GM15510 (cell line): ENCODE results near the gene MTHFD2L.

Experiments used
- POLR2A ChIP-seq: IDR thresholded peaks from 3 replicates; pipeline ENCODE4 v1.6.1; 2011; ENCODE audit warnings: borderline replicate concordance; ENCODE audit not compliant: insufficient read length; ENCODE audit errors: extremely low read depth

MTHFD2L gene

DNA sequence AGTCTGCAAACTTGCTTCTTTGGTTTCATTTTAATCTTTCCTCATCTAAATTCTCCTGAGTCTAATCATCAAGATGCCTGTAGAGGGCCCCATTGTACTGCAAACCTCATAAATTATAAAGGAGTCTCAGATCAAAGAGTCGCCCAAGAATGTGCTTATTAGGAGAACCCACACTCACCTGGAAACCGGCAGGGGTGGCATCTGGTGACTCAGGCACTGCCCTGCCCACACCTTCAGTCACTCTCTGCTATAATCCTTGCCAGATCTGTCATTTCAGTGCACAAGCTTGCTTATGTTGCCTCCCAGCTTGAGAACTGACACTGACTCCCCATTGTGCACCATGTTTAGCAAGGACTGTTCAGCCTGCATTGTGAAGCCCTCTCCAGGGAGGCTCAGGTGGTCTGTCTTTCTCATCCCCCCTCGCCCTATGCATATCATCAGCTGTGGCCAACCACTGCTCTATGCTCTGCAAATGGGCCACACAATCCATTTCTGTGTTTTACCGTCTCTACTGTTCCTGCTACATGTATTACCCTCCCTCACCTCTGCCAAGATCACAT lies 162.7 kb downstream of the MTHFD2L start:
- no peak for TF ChIP-seq POLR2A

DNA sequence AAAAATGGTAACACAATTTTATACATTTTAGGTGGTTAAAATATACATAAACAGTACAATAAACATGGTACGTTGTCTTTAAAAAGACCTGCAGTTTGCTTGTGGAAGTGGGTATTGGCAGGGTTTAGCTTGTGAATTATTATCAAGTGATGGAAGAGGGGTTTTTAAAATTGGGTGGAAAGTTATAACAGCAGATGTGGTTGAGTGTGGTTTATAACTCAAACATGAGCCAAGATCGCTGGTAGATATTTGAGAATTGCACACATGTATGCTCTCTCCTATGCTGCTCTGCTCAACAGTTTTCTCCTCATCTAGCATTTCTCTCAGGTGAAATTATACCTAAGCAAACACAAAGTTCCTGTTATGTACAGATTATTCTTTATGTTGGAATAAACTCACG lies 164.4 kb downstream of the MTHFD2L start:
- no peak for TF ChIP-seq POLR2A

DNA sequence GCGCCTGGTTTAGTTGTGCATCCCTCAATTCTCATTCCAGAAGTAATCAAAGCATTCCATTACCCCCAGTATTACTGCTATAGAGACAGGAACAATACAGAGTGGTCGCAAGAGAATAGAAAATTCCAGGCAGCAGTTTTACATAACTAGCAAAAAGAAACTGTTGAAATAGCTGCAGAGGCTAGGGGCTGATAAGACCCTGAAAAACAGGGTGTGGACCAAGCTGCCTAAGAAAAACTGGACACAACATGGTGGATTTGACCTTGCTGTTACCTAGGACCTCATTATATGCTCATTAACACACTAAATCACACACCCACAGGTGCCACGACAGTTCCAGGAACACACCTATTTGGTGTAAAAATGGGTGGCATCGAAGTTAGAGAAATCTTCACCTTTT lies 165.7 kb downstream of the MTHFD2L start:
- no peak for TF ChIP-seq POLR2A

DNA sequence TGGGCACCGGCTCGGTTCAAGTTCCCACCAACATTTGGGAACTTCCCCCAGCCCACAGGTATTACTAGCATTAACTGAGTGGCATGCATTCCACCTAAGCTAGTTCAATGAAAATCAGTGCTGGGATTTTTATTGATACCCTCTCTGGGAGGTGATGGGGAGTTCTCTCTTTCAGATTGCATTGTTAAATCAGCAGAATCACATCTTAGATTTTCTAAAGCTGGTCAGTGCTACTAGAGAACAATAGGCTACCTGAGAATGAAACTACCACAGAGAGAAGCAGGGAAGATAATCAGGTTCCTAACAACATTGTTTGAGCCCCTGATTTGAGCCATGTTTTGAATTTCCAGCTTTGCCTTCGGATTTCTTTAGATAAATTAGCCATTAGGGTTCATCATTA lies 166.3 kb downstream of the MTHFD2L start:
- no peak for TF ChIP-seq POLR2A

DNA sequence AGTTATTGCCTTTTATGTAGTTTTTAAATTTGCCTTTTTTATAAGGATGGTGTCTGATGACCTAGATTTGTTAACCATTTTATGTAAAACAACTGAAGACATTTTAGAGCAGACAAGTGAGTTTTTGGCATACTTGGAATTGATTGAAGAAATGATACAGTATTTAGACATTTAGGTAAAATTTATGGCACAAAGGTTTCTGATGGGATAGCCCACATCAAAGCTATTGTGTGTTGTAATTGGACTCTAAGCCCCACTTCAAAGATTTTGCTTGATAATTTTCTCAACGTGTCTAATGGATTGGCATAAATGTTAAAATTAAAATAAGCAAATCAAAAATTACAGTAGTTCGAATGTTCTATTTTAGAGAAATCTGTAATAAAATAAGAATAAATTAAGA lies 168.0 kb downstream of the MTHFD2L start:
- no peak for TF ChIP-seq POLR2A

DNA sequence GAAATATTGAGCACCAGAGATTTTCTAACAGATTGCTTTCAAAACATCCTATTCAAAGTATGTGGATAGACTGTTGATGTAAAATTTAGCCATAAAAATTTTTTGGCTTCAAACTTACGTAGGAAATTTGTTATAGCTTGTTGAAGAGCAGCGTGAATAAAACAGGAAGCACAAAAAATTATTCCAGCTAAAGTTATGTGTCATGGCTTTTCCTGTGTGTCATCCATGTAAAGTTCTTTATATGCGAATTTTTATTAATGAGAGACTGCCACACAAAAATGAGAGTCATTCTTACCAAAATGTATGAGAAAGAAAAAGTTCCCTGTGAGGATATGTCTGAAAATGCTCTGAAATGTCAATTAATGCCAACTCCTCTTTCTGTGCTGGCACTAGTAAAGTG lies 169.8 kb downstream of the MTHFD2L start:
- TF ChIP-seq POLR2A, result no peak

DNA sequence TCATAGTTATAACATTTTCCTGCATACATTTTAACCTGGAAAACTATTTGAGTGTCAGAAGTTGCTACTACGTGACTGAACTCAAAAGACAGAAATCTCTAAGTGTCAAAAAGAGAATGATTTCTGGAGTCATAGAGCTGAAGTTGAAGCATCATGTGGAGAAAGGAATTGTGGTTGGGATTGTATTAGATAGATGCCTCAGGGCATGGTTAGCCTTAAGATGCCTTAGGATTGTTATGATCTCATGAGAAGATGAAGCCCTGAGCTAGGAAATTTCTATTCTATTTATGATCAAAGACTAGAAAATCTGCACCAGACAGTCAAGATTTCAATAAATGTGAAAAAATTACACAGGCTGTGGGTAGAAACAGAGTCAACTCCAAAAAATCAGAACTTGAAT lies 170.6 kb downstream of the MTHFD2L start:
- TF ChIP-seq POLR2A, result no peak

DNA sequence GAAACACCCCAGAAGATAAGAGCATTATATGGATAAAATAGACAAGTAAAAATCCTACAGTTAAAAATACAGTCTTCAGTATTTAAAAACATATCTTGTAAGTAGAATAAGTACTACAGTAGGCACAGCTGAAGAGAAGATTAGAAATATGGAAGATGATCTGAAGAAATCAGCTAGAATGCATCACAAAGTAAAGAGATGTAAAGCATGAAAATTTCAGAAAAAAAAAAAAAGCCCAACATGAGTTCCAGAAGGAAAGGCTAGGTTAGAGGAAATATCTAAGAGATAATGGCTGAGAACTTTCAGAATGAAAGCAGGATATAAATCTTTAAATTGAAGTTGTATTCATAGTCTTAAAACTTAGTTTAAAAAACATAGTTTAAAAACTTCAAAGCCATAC lies 171.4 kb downstream of the MTHFD2L start:
- TF ChIP-seq POLR2A, result no peak

DNA sequence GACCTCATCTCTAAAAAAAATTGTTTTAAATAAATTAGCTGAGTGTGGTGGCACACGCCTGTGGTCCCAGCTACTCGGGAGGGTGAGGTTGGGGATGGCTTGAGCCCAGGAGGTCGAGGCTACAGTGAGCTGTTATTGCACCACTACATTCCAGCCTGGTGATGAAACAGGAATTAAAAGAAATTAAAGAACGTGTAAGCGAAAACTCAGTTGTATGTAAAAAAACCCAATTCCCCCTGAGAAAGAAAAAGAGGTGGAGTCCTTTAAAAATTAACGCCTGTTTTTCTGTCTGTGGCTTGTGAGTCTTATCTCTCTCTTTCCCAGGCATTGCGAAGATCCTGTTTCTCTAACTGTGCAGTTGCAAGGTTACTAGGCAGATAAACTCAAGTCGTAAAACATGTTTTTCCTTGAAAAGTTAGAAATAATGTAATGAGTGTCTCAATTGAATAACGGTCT lies 172.4 kb downstream of the MTHFD2L start:
- TF ChIP-seq POLR2A, result no peak

DNA sequence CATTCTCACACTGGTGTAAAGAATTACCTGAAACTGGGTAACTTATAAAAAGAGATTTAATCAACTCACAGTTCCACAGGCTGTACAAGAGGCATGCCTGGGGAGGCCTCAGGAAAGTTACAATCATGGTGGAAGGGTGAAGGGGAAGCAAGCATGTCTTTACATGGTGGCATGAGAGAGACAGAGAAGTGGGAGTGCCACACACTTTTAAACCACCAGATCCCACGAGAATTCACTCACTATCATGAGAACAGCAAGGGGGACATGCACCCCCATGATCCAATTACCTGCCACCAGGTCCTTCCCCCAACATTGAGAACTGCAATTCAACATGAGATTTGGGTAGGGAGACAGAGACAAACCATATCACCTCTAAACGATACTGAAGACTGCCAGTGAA lies 173.3 kb downstream of the MTHFD2L start:
- no peak for TF ChIP-seq POLR2A

DNA sequence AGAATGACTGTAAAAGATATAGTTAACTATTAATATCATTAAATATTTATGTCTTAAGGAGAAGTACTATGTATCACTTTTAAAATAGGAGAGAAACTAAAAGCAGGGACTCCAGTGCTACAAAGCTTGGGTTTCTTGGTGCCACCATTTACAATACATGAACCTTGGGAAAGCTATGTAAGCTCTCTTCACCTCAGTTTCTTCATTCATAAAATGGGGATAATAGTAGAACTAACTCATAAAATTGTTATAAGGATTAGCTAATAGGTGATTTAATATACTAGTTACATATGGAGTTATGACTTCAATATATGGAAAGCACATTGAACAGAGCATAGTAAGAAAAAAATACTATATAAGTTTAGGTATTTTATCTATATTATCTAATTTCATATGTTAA lies 174.0 kb downstream of the MTHFD2L start:
- no peak for TF ChIP-seq POLR2A

DNA sequence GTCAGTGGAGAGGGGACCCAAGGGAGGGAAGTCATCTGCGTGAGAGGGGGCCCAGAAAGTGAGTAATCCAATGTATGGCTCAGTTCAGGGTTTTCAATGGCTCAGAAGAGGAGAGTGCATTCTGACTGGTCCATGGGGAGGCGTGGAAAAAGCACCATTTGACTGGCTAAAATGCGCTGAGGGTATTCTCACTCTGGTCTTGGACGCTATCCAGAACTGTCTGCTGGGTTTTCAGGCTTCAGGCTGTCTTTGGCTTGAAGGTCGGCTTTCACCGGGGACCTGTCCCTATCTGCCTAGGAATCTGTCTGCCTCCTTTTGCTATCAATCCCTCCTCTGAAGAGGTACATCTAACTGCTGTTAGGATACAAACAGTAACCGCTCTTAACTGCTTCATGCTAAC lies 176.7 kb downstream of the MTHFD2L start:
- TF ChIP-seq POLR2A, result no peak

DNA sequence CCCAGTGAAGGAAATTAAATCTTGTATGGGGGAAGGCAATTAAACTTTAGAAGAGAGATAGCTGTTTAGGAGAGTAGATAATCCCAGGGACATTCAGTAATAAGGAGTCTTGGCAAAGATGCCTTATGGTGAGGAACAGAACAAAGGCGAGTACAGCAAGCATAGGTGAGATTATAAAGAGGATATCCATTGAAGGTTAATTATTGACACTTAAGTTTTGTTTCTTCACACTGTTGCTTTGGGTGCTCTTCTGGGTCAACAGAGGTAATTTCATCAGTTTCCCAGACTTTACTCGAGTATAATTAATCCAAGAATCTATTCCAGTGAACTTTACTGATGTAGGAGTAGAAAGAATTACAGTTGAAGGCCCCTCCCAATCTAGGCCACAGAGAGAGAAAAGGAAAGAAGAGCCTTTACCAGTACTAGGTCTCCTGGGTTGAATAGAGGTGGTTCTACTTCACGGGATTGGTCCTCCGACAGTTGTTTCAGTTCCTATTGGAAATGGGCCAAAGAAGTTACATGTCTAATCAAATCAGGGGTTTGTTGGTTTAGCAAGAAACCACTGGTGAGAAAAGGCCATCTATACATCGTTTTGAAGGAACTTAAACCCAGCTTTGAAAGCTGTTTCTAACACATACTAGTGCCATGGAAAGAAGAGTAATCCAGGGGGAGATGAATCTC lies 177.6 kb downstream of the MTHFD2L start:
- TF ChIP-seq POLR2A, result no peak

DNA sequence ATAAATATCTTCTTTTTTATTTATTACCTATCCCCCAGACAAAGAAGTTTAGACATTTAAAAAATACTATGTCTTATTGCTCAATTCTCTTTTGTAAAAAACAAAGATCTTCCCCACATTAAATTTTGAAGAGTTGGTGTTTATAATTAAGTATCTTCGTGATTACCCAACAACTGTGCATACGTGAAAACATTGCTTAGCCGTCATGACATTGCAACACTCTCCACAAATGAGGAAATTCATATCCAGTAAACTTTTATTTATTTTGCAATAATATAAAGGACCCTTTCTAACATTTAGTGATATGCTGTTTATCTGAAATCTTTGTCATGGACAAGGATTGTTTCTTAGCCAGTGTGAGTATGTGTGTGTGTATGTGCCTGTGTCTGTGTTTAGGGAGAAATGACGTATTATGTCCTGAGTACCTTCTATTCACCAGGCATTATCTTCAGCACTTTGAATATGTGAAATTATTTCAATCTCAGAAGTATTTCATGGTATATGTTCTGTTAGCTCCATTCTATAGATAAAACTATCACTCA lies 180.9 kb downstream of the MTHFD2L start:
- no peak for TF ChIP-seq POLR2A

DNA sequence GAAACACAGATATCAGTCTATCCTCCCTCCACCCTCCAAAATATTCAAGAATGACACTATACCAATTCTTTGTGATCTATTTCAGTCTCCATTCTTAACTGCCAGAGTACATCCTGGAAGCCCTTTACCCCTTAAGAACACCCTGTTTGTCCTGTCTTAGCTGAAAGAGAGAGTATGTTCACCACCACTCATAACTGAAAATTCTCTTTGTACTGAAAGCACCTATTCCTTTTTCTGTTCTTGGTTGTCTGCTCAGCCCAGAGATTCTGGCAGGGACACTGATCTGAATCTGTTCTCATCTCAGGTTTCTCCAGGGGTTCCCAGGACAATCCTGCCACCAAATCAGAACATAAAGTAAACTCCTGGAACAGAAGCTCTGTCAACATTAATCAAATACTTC lies 181.6 kb downstream of the MTHFD2L start:
- no peak for TF ChIP-seq POLR2A

DNA sequence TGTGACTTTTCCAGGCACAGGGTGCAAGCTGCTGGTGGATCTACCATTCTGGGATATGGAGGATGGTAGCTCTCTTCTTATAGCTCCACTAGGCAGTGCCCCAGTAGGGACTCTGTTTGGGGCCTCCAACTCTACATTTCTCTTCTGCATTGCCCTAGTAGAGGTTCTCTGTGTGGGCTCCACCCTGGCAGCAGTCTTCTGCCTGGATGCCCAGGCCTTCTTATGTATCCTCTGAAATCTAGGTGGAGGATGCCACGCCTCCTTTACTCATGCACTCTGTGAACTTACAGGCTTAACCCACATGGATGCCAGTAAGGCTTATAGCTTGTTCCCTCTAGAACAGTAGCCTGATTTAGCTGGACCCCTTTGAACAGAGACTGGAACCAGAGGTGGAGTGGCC lies 186.1 kb downstream of the MTHFD2L start:
- no peak for TF ChIP-seq POLR2A
